Measurements from ENCODE around the gene RABEP1.

Gene RABEP1

GRCh38 chr17:5361426-5361825, 79.3 kb downstream of the RABEP1 start:
- DNase-seq (ENCODE audit: low read depth in 1 of 2, low spot score in 1 of 2): no peak

- no peak for DNase-seq (ENCODE audit: low read depth in 1 of 2, low spot score in 1 of 2)
Observed at GRCh38 chr17:5362162-5362811, 80.2 kb downstream of the RABEP1 start.

- DNase-seq (ENCODE audit: low read depth in 1 of 2, low spot score in 1 of 2): no peak
Observed at GRCh38 chr17:5364156-5364555, 82.1 kb downstream of the RABEP1 start.

- no peak for DNase-seq (ENCODE audit: low read depth in 1 of 2, low spot score in 1 of 2)
Observed at GRCh38 chr17:5364696-5365095, 82.6 kb downstream of the RABEP1 start.

GRCh38 chr17:5365831-5366230, 83.7 kb downstream of the RABEP1 start:
- DNase-seq (ENCODE audit: low read depth in 1 of 2, low spot score in 1 of 2): no peak

GRCh38 chr17:5370411-5370810, 88.3 kb downstream of the RABEP1 start:
- DNase-seq (ENCODE audit: low read depth in 1 of 2, low spot score in 1 of 2): no peak

GRCh38 chr17:5373112-5373511, 91.0 kb downstream of the RABEP1 start:
- no peak for DNase-seq (ENCODE audit: low read depth in 1 of 2, low spot score in 1 of 2)

GRCh38 chr17:5378566-5379207, 96.6 kb downstream of the RABEP1 start:
- DNase-seq (ENCODE audit: low read depth in 1 of 2, low spot score in 1 of 2): no peak

- DNase-seq (ENCODE audit: low read depth in 1 of 2, low spot score in 1 of 2): no peak
Observed at GRCh38 chr17:5379351-5380107, 97.4 kb downstream of the RABEP1 start.

- DNase-seq (ENCODE audit: low read depth in 1 of 2, low spot score in 1 of 2): no peak
Observed at GRCh38 chr17:5380491-5381135, 98.5 kb downstream of the RABEP1 start.

- no peak for DNase-seq (ENCODE audit: low read depth in 1 of 2, low spot score in 1 of 2)
Observed at GRCh38 chr17:5381542-5381941, 99.5 kb downstream of the RABEP1 start.

- no peak for DNase-seq (ENCODE audit: low read depth in 1 of 2, low spot score in 1 of 2)
Observed at GRCh38 chr17:5391678-5392077, 109.6 kb downstream of the RABEP1 start.

GRCh38 chr17:5396612-5397011, 114.5 kb downstream of the RABEP1 start:
- DNase-seq (ENCODE audit: low read depth in 1 of 2, low spot score in 1 of 2): no peak

- no peak for DNase-seq (ENCODE audit: low read depth in 1 of 2, low spot score in 1 of 2)
Observed at GRCh38 chr17:5399767-5400166, 117.7 kb downstream of the RABEP1 start.

GRCh38 chr17:5405400-5405799, 123.3 kb downstream of the RABEP1 start:
- DNase-seq (ENCODE audit: low read depth in 1 of 2, low spot score in 1 of 2): no peak

GRCh38 chr17:5408186-5408585, 126.1 kb downstream of the RABEP1 start:
- no peak for DNase-seq (ENCODE audit: low read depth in 1 of 2, low spot score in 1 of 2)

GRCh38 chr17:5410594-5411272, 128.6 kb downstream of the RABEP1 start:
- no peak for DNase-seq (ENCODE audit: low read depth in 1 of 2, low spot score in 1 of 2)

- no peak for DNase-seq (ENCODE audit: low read depth in 1 of 2, low spot score in 1 of 2)
Observed at GRCh38 chr17:5413682-5414081, 131.6 kb downstream of the RABEP1 start.

- no peak for DNase-seq (ENCODE audit: low read depth in 1 of 2, low spot score in 1 of 2)
Observed at GRCh38 chr17:5416901-5417300, 134.8 kb downstream of the RABEP1 start.

- peak; percentile 9 to 11 for DNase-seq (ENCODE audit: low read depth in 1 of 2, low spot score in 1 of 2)
Observed at GRCh38 chr17:5418858-5419355, 136.8 kb downstream of the RABEP1 start.

- peak; percentile 90 to 93 for DNase-seq (ENCODE audit: low read depth in 1 of 2, low spot score in 1 of 2)
Observed at GRCh38 chr17:5419356-5419958, 137.4 kb downstream of the RABEP1 start, which contains the start of gene NUP88. NUP88 (minus strand) TSS chr17:5419662; CDS start chr17:5419650, 12 bp downstream.
